IPS DF 6.9 (cell line): ENCODE results near the gene PRR7.
"Not testable (repeated sequence)": the region's sequence is repeated elsewhere in the genome, so short reads cannot be mapped to it uniquely, and the experiment has no call there.

Experiments used
- DNase-seq: peaks from one replicate; pipeline ENCODE4 v3.0.0-alpha.2; 2013; ENCODE audit warnings: low read depth, low spot score
- H3K27ac ChIP-seq: one replicate; pipeline ENCODE4 v1.5.1; 2013; ENCODE audit warnings: low read length, control low read depth
- H3K27me3 ChIP-seq: 2 replicates; pipeline ENCODE4 v1.6.1; 2013; ENCODE audit warnings: mild to moderate bottlenecking, low read length; ENCODE audit not compliant: control insufficient read depth, insufficient read depth
- H3K36me3 ChIP-seq: 2 replicates; pipeline ENCODE4 v1.6.1; 2013; ENCODE audit warnings: low read length; ENCODE audit not compliant: control insufficient read depth, insufficient read depth
- H3K4me1 ChIP-seq: 2 replicates; pipeline ENCODE4 v1.6.1; 2013; ENCODE audit warnings: low read length; ENCODE audit not compliant: control insufficient read depth, insufficient read depth
- H3K4me3 ChIP-seq: 2 replicates; pipeline ENCODE4 v1.5.1; 2013; ENCODE audit warnings: mild to moderate bottlenecking, low read length
- H3K9me3 ChIP-seq: 2 replicates; pipeline ENCODE4 v1.6.1; 2013; ENCODE audit warnings: low read length, inconsistent platforms; ENCODE audit not compliant: control insufficient read depth, insufficient read depth
- WGBS: extraction: QIAGEN DNeasy Blood & Tissue Kit; methylation state at CpG from one replicate; pipeline ENCODE4 v1.1.7; 2013; ENCODE audit warnings: mixed read lengths, missing lambda C conversion rate; ENCODE audit not compliant: insufficient read length, insufficient coverage; 5-methylcytosine and 5-hydroxymethylcytosine counted together

PRR7 gene

GRCh38 chr5:177483042-177483441 is 36.4 kb downstream of the PRR7 start:
- no peaks in the 10 kb centered on the region for H3K9me3 ChIP-seq
- H3K4me3 ChIP-seq, result no peak overlapping the region
- H3K4me1 ChIP-seq, result no peaks in the 10 kb centered on the region
- no peaks in the 10 kb centered on the region for H3K27me3 ChIP-seq
- H3K36me3 ChIP-seq, result peaks cover 26% of the 10 kb centered on the region
- DNase-seq, result no peak
- WGBS, result no CpG with 5 or more reads among the region's 9 CpGs
- H3K27ac ChIP-seq, result no peak overlapping the region

- no CpG with 5 or more reads among the region's 22 CpGs for WGBS
- H3K4me3 ChIP-seq, result no peak overlapping the region
- DNase-seq, result no peak
- H3K27ac ChIP-seq, result no peak overlapping the region
- no peaks in the 10 kb centered on the region for H3K9me3 ChIP-seq
- no peaks in the 10 kb centered on the region for H3K4me1 ChIP-seq
- peaks cover 32% of the 10 kb centered on the region for H3K36me3 ChIP-seq
- no peaks in the 10 kb centered on the region for H3K27me3 ChIP-seq
Measured at GRCh38 chr5:177483994-177484901, 37.6 kb downstream of the PRR7 start.

- H3K4me3 ChIP-seq, result no peak overlapping the region
- H3K9me3 ChIP-seq, result no peaks in the 10 kb centered on the region
- WGBS, result no CpG with 5 or more reads among the region's 13 CpGs
- no peak for DNase-seq
- H3K36me3 ChIP-seq, result peaks cover 38% of the 10 kb centered on the region
- H3K27ac ChIP-seq, result no peak overlapping the region
- no peaks in the 10 kb centered on the region for H3K27me3 ChIP-seq
- H3K4me1 ChIP-seq, result no peaks in the 10 kb centered on the region
Measured at GRCh38 chr5:177484902-177485549, 38.4 kb downstream of the PRR7 start.

GRCh38 chr5:177485753-177486152 is 39.1 kb downstream of the PRR7 start:
- H3K27ac ChIP-seq, H3K9me3 ChIP-seq, H3K4me3 ChIP-seq, H3K27me3 ChIP-seq, H3K4me1 ChIP-seq, DNase-seq: not testable (repeated sequence)
- no CpG with 5 or more reads among the region's 3 CpGs for WGBS
- peaks cover 45% of the 10 kb centered on the region for H3K36me3 ChIP-seq

GRCh38 chr5:177486256-177486655 is 39.6 kb downstream of the PRR7 start:
- no peak overlapping the region for H3K4me3 ChIP-seq
- no CpG with 5 or more reads among the region's 3 CpGs for WGBS
- no peaks in the 10 kb centered on the region for H3K9me3 ChIP-seq
- H3K4me1 ChIP-seq, result no peaks in the 10 kb centered on the region
- DNase-seq, result no peak
- H3K36me3 ChIP-seq, result peaks cover 50% of the 10 kb centered on the region
- no peak overlapping the region for H3K27ac ChIP-seq
- H3K27me3 ChIP-seq, result no peaks in the 10 kb centered on the region

GRCh38 chr5:177487144-177487543 is 40.5 kb downstream of the PRR7 start:
- no peak for DNase-seq
- Histone ChIP-seq H3K27ac (no peak overlapping the region), H3K4me3 (no peak overlapping the region), H3K9me3 (no peaks in the 10 kb centered on the region), H3K4me1 (0 out of 2 replicates have a peak, but pooled peaks cover 1% of the 10 kb centered on the region), H3K27me3 (no peaks in the 10 kb centered on the region), H3K36me3 (peaks cover 53% of the 10 kb centered on the region)
- WGBS, result no CpG with 5 or more reads among the region's 8 CpGs

- H3K4me3 ChIP-seq, result no peak overlapping the region
- no peaks in the 10 kb centered on the region for H3K9me3 ChIP-seq
- no peaks in the 10 kb centered on the region for H3K27me3 ChIP-seq
- no peak for DNase-seq
- H3K36me3 ChIP-seq, result peaks cover 53% of the 10 kb centered on the region
- WGBS, result no CpG with 5 or more reads among the region's 15 CpGs
- 0 out of 2 replicates have a peak, but pooled peaks cover 2% of the 10 kb centered on the region for H3K4me1 ChIP-seq
- no peak overlapping the region for H3K27ac ChIP-seq
Measured at GRCh38 chr5:177487975-177488374, 41.4 kb downstream of the PRR7 start.

- H3K27me3 ChIP-seq, result no peaks in the 10 kb centered on the region
- no peak for DNase-seq
- H3K4me1 ChIP-seq, result 0 out of 2 replicates have a peak, but pooled peaks cover 2% of the 10 kb centered on the region
- no CpG with 5 or more reads among the region's 26 CpGs for WGBS
- H3K27ac ChIP-seq, result no peak overlapping the region
- H3K4me3 ChIP-seq, result no peak overlapping the region
- H3K9me3 ChIP-seq, result no peaks in the 10 kb centered on the region
- peaks cover 43% of the 10 kb centered on the region for H3K36me3 ChIP-seq
Measured at GRCh38 chr5:177489119-177489716, 42.6 kb downstream of the PRR7 start.

GRCh38 chr5:177490311-177490991 is 43.8 kb downstream of the PRR7 start:
- H3K36me3 ChIP-seq, result peaks cover 38% of the 10 kb centered on the region
- no peak overlapping the region for H3K27ac ChIP-seq
- no peaks in the 10 kb centered on the region for H3K9me3 ChIP-seq
- DNase-seq, result no peak
- H3K4me1 ChIP-seq, result peaks cover 8% of the 10 kb centered on the region
- WGBS, result no CpG with 5 or more reads among the region's 15 CpGs
- no peaks in the 10 kb centered on the region for H3K27me3 ChIP-seq
- H3K4me3 ChIP-seq, result no peak overlapping the region

GRCh38 chr5:177490992-177491391 is 44.4 kb downstream of the PRR7 start:
- Histone ChIP-seq H3K36me3 (peaks cover 38% of the 10 kb centered on the region), H3K27ac (no peak overlapping the region), H3K9me3 (no peaks in the 10 kb centered on the region), H3K4me1 (peaks cover 11% of the 10 kb centered on the region), H3K27me3 (no peaks in the 10 kb centered on the region), H3K4me3 (no peak overlapping the region)
- WGBS, result no CpG with 5 or more reads among the region's 16 CpGs
- DNase-seq, result no peak
